ENCODE measurements around the gene NAV3.

GRCh38 chr12:77847680-77848431 lies 17.2 kb downstream of the NAV3 start:
- TF ChIP-seq CTCF (IDR thresholded peaks at IDR 0.05) (no peak), EP300 (IDR thresholded peaks at IDR 0.05) (no peak)
